ENCODE measurements around the gene FIBP.

GRCh38 chr11:65854161-65854592 lies 34.1 kb downstream of the FIBP start:
- TF ChIP-seq GATA2 (IDR thresholded peaks at IDR 0.05; ENCODE audit: low read depth, low read length) (no peak), GATA3 (IDR thresholded peaks at IDR 0.05; ENCODE audit: low read depth, low read length) (no peak)

Data from SH-SY5Y (cell line).